Nephron (organoid): ENCODE results near the gene ABCB9.

Source experiments
- H3K27ac Mint-ChIP-seq, 3 experiments: 2 replicates each; pipeline ENCODE4 v1.8.0; 2020; ENCODE audit warnings: mixed read lengths in 3 of 3, mild to moderate bottlenecking in 2 of 3, moderate library complexity in 1 of 3
- H3K27me3 Mint-ChIP-seq: 2 replicates; pipeline ENCODE4 v1.8.0; 2021; ENCODE audit warnings: low read depth, mild to moderate bottlenecking, moderate library complexity, mixed read lengths
- H3K36me3 Mint-ChIP-seq: 2 replicates; pipeline ENCODE4 v1.8.0; 2020; ENCODE audit warnings: low read depth, mixed read lengths
- H3K4me1 Mint-ChIP-seq: 2 replicates; pipeline ENCODE4 v1.8.0; 2020; ENCODE audit warnings: mixed read lengths
- H3K4me3 Mint-ChIP-seq, 3 experiments: 2 replicates each; pipeline ENCODE4 v1.8.0; 2020; ENCODE audit warnings: mild to moderate bottlenecking in 3 of 3, mixed read lengths in 3 of 3, moderate library complexity in 2 of 3
- H3K9me3 Mint-ChIP-seq: 2 replicates; pipeline ENCODE4 v1.8.0; 2020; ENCODE audit warnings: mixed read lengths
- TF ChIP-seq, protein P1 (sequence below), 3 experiments: fragments of 200-600 bp; sonication (generic); IDR thresholded peaks; one replicate each; pipeline ENCODE4 v1.5.0; 2021; ENCODE audit warnings: antibody characterized with exemption in 3 of 3; ENCODE audit not compliant: unreplicated experiment in 3 of 3

ABCB9 gene

DNA sequence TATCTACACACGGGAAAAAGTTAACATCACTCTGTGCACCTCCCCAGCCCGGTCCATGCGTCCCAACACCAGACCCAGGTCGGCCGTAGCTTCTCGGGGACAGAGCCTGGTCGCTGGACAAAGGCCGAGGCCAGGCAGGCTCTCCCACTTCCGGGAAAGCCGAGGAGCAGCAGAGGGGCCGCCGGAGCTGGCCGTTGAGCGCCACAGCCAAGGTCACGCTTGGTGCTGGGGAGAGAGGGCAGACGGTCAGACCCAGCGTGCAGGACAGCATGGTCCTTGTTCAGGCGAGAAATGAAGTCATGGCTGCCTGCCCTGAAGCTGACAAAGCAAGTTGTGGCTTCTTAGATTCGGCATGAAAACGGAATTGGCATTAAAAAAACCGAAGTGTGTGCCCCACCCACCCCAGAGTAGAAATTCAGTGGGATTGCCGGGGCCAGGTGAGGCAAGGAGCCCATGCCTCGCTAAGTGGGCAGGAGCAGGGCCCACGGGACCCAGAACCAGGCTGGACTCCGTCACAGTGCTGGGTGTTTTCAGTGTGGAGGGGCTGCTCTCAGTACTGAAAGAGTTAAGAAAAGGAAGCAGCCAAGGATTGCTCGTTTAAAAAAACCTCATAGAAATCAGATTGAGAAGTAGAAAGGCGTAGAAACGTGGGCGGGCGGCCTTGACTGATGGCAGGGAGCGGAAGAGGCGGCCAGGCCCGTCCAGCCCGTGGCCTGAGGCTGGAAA is 18.5 kb upstream of the ABCB9 start:
- no peaks in the 10 kb centered on the region for H3K36me3 Mint-ChIP-seq
- peak overlapping the region; percentile 93 to 98 (median 97) for H3K27ac Mint-ChIP-seq
- TF ChIP-seq, protein P1, sequence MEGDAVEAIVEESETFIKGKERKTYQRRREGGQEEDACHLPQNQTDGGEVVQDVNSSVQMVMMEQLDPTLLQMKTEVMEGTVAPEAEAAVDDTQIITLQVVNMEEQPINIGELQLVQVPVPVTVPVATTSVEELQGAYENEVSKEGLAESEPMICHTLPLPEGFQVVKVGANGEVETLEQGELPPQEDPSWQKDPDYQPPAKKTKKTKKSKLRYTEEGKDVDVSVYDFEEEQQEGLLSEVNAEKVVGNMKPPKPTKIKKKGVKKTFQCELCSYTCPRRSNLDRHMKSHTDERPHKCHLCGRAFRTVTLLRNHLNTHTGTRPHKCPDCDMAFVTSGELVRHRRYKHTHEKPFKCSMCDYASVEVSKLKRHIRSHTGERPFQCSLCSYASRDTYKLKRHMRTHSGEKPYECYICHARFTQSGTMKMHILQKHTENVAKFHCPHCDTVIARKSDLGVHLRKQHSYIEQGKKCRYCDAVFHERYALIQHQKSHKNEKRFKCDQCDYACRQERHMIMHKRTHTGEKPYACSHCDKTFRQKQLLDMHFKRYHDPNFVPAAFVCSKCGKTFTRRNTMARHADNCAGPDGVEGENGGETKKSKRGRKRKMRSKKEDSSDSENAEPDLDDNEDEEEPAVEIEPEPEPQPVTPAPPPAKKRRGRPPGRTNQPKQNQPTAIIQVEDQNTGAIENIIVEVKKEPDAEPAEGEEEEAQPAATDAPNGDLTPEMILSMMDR (IDR thresholded peaks at IDR 0.05; ENCODE audit: unreplicated experiment in 3 of 3) = no peak
- H3K9me3 Mint-ChIP-seq = no peaks in the 10 kb centered on the region
- H3K4me3 Mint-ChIP-seq = peak overlapping the region; percentile 73 to 83 (median 79)
- H3K27me3 Mint-ChIP-seq = no peaks in the 10 kb centered on the region
- peaks cover 36% of the 10 kb centered on the region for H3K4me1 Mint-ChIP-seq

DNA sequence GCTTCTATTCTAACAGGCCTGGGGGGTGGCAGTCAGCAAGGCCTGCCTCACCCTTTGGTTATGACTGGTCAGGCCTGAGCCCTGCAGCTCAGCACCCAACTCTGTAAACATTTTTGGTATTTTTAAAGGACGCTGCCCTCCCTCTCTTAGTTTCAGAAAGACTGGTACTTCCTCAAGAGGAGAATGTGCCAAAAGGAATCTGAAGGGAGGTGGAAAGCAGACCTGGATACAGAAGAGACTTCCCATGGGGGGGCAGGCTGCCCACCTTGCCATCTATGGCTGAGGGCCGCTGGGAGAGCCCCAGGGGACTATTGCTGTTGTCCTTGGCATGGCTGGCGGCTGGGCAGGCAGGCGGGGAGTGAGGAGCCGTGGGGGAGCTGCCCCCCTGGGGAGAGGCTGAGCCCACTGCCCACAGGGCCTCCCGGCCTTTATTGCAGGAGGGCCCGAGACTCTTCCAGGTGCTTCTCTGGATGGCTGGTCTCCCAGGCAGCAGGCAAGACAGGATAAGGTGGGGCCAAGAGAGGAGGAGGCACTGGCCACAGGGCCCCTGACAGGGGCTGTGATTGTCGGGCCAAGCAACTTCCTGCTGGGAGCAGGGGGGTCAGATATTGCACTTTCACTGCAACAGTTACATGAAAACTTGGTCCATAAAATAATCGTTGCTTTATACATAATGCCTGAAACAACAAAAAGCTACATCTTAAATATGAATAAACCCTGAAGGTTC is 17.7 kb upstream of the ABCB9 start:
- Mint-ChIP-seq H3K4me1 (peaks cover 37% of the 10 kb centered on the region), H3K9me3 (no peaks in the 10 kb centered on the region), H3K27me3 (no peaks in the 10 kb centered on the region), H3K36me3 (no peaks in the 10 kb centered on the region), H3K27ac (peak overlapping the region; percentile 93 to 98 (median 97)), H3K4me3 (peak overlapping the region; percentile 73 to 90 (median 79))
- TF ChIP-seq, protein P1 (IDR thresholded peaks at IDR 0.05; ENCODE audit: unreplicated experiment in 3 of 3) = no peak

GRCh38 chr12:122982963-122983788 is 16.9 kb upstream of the ABCB9 start:
- no peaks in the 10 kb centered on the region for H3K9me3 Mint-ChIP-seq
- peak overlapping the region; percentile 93 to 98 (median 97) for H3K27ac Mint-ChIP-seq
- TF ChIP-seq, protein P1 (IDR thresholded peaks at IDR 0.05; ENCODE audit: unreplicated experiment in 3 of 3) = no peak
- peaks cover 38% of the 10 kb centered on the region for H3K4me1 Mint-ChIP-seq
- no peaks in the 10 kb centered on the region for H3K27me3 Mint-ChIP-seq
- peak overlapping the region; percentile 78 to 93 (median 90) for H3K4me3 Mint-ChIP-seq
- no peaks in the 10 kb centered on the region for H3K36me3 Mint-ChIP-seq

- peaks cover 41% of the 10 kb centered on the region for H3K4me1 Mint-ChIP-seq
- H3K27me3 Mint-ChIP-seq = no peaks in the 10 kb centered on the region
- H3K4me3 Mint-ChIP-seq = peak overlapping the region; percentile 90 to 93 (median 91)
- H3K9me3 Mint-ChIP-seq = no peaks in the 10 kb centered on the region
- peak overlapping the region in 1 of 3 experiments; percentile 33 for H3K27ac Mint-ChIP-seq
- TF ChIP-seq, protein P1 (IDR thresholded peaks at IDR 0.05; ENCODE audit: unreplicated experiment in 3 of 3) = no peak
- H3K36me3 Mint-ChIP-seq = no peaks in the 10 kb centered on the region
Observed at GRCh38 chr12:122982477-122982815, 16.2 kb upstream of the ABCB9 start.

GRCh38 chr12:122981587-122982476 is 15.6 kb upstream of the ABCB9 start:
- TF ChIP-seq, protein P1 (IDR thresholded peaks at IDR 0.05; ENCODE audit: unreplicated experiment in 3 of 3) = no peak
- Mint-ChIP-seq H3K4me1 (peaks cover 41% of the 10 kb centered on the region), H3K9me3 (no peaks in the 10 kb centered on the region), H3K27ac (peak overlapping the region in 2 of 3 experiments; percentile 39 to 41), H3K36me3 (no peaks in the 10 kb centered on the region), H3K4me3 (peak overlapping the region; percentile 90 to 93 (median 91)), H3K27me3 (no peaks in the 10 kb centered on the region)
